Stomach (tissue), 9 donors: Measurements from ENCODE around the gene MCL1. TPM values are rescaled to one million over a fixed set of nuclear protein-coding genes. Genes with fewer than 3 reads are reported as not detected.
A peak's percentile ranks its signal among the peaks of the same experiment; 100 is the strongest.

Source experiments
- DNase-seq, 2 donors: peaks; one replicate each; pipeline versions ENCODE4 v3.0.0 to v3.0.0-alpha.2; 2013 to 2019
- H3K27ac ChIP-seq, 5 donors: fragments of 200-600 bp in 4 of 5; sonication (generic) in 4 of 5; one replicate each; pipeline ENCODE4 v1.5.1; 2013 to 2019; ENCODE audit warnings: mild to moderate bottlenecking in 1 of 5, moderate library complexity in 1 of 5
- H3K27me3 ChIP-seq, 3 donors: fragments of 200-600 bp; sonication (generic); one replicate each; pipeline ENCODE4 v1.5.1; 2017 to 2019; ENCODE audit warnings: mixed run types in 1 of 3
- H3K36me3 ChIP-seq, 4 donors: fragments of 200-600 bp; sonication (generic); 1 replicate in 3 of 4; 2 replicates in 1 of 4; pipeline ENCODE4 v1.5.1; 2016 to 2019
- H3K4me1 ChIP-seq, 4 donors: fragments of 200-600 bp; sonication (generic); one replicate each; pipeline ENCODE4 v1.5.1; 2016 to 2019
- H3K4me3 ChIP-seq, 4 donors: fragments of 200-600 bp; sonication (generic) in 3 of 4; one replicate each; pipeline ENCODE4 v1.5.1; 2016 to 2019; ENCODE audit warnings: mild to moderate bottlenecking in 1 of 4
- H3K9me3 ChIP-seq, 4 donors: fragments of 200-600 bp; sonication (generic); one replicate each; pipeline ENCODE4 v1.5.1; 2016 to 2019
- CTCF ChIP-seq, 7 experiments: fragments of 450-650 bp in 4 of 7; fragments of 200-600 bp in 3 of 7; sonication (generic) in 3 of 7; IDR thresholded peaks; one replicate each; pipeline ENCODE4 v1.5.1; 2016 to 2019; ENCODE audit warnings: antibody characterized with exemption in 7 of 7, control low read depth in 2 of 7, mild to moderate bottlenecking in 1 of 7
- EP300 ChIP-seq: sonication (generic); formaldehyde crosslinking; IDR thresholded peaks from one replicate; pipeline ENCODE4 v1.6.1; 2017; ENCODE audit warnings: antibody characterized with exemption
- POLR2A ChIP-seq, 4 donors: fragments of 450-650 bp; IDR thresholded peaks; one replicate each; pipeline ENCODE4 v1.6.1; 2016; ENCODE audit warnings: antibody characterized with exemption in 4 of 4, control low read depth in 2 of 4, mild to moderate bottlenecking in 1 of 4, moderate library complexity in 1 of 4
- WGBS, 5 donors: extraction: QIAGEN DNeasy Blood & Tissue Kit in 3 of 5; methylation state at CpG; one replicate each; pipeline versions ENCODE4 v1.1.5 to v1.1.7; 2013 to 2018; 5-methylcytosine and 5-hydroxymethylcytosine counted together
- intact Hi-C: fragments of 100-400 bp; cut with DNase I; formaldehyde crosslinking; loops from one replicate; pipeline ENCODE4 v1.15.1; 2023; ENCODE audit warnings: low total_unique reads
- polyA plus RNA-seq, 3 donors: library from polyadenylated mRNA; stranded (reverse); fragments of 200-250 nt; gene quantifications; one replicate each; pipeline ENCODE4 v1.2.3, GENCODE V29; 2013
- small RNA-seq, 4 donors: library from RNA; depleted of rRNA; stranded (forward); fragments of <200 nt; gene quantifications; one replicate each; pipeline ENCODE3, GENCODE V24; 2016
- total RNA-seq, 5 donors: library from RNA; depleted of rRNA; stranded (reverse); fragments of >200 nt; gene quantifications; one replicate each; pipeline versions ENCODE4 v1.1.0 to v1.2.3, GENCODE V29; 2014 to 2016
- donor health status: healthy with polysubstance abuse.
- donor health status: Bipolar disorder and iron deficiency.
- donor health status: healthy.

MCL1 gene
- total and polyA plus RNA-seq, 8 donors, result 77.7 to 330 (median 121) TPM

DNA sequence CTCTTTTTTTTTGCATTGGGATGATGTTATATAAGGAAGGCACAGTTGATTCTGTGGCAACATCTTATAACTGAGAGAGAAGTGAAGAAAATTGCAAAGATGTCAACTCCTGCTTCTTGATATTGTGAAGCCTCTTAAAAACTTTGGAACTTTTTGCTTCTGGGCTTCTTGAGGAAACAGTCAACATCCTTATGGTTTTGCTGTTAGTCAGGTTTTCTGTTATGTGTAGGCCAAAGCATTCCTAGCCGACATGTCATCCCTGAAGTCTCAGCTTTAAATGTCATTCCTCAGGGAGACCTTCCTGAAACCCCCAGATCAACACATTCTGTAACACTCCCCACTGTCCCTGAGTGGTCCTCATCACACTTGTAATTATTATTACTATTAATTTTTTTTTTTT lies 51.2 kb downstream of the MCL1 start:
- no peaks in the 10 kb centered on the region for H3K36me3 ChIP-seq
- TF ChIP-seq CTCF (IDR thresholded peaks at IDR 0.05), result no peak

GRCh38 chr1:150525348-150525747 lies 54.1 kb downstream of the MCL1 start:
- TF ChIP-seq POLR2A (IDR thresholded peaks at IDR 0.05), result no peak
- TF ChIP-seq EP300, result no peak
- no peak for TF ChIP-seq CTCF (IDR thresholded peaks at IDR 0.05)
- Histone ChIP-seq H3K4me3 (no peak overlapping the region), H3K36me3 (no peaks in the 10 kb centered on the region), H3K9me3 (no peaks in the 10 kb centered on the region), H3K27ac (no peak overlapping the region), H3K27me3 (no peaks in the 10 kb centered on the region), H3K4me1 (peaks cover 4 to 17% (median 12%) of the 10 kb centered on the region in 4 donors)
- whole genome bisulfite sequencing, 5 donors, result 87 to 92% (median 88%) methylated on average over 3 of the region's 3 CpGs
- DNase-seq, result no peak
- intact Hi-C loops, result no loop called here

More for the DNA sequence above, 51.2 kb downstream of the MCL1 start:
- Histone ChIP-seq H3K4me3 (no peak overlapping the region), H3K9me3 (no peaks in the 10 kb centered on the region), H3K4me1 (peaks cover 4 to 37% (median 28%) of the 10 kb centered on the region in 4 donors), H3K27ac (peak overlapping the region in 4 of 5 donors; percentile 64 to 88 (median 78)), H3K27me3 (no peaks in the 10 kb centered on the region)
- 50 to 88% (median 68%) methylated on average over 1 of the region's 1 CpG for WGBS, 5 donors
- intact Hi-C loops, result no loop called here
- no peak for DNase-seq

Small RNA genes lying within 50 kb of the gene (small RNA-seq; reads per million reads assigned to genes)
- gene MIR4257 (0 reads per million in 4 donors), gene RF00015 (0 reads per million in 4 donors), gene RF00561 (0 to 0.10 (median 0) reads per million in 4 donors), gene RN7SL473P (0 to 0.08 (median 0) reads per million in 4 donors), gene RN7SL600P (0 to 0.10 (median 0) reads per million in 4 donors)

Other genes starting within 250 kb of the MCL1 start
- gene RPRD2, start 215.5 kb downstream of the MCL1 start, total RNA-seq, result 10 to 100 TPM in 4 of 5 donors, 1 to 10 TPM in 1; 8.1 to 41.4 (median 20.9) TPM
- gene RPRD2, start 215.5 kb downstream of the MCL1 start, polyA plus RNA-seq, result 1 to 10 TPM; 4.5 to 5.2 (median 4.6) TPM
- 10 to 100 TPM in 2 of 5 donors, 1 to 10 TPM in 3; 3.5 to 46.2 (median 5.8) TPM for gene TARS2, start 92.2 kb downstream of the MCL1 start, total RNA-seq
- gene TARS2, start 92.2 kb downstream of the MCL1 start, polyA plus RNA-seq, result 10 to 100 TPM in 2 of 3 donors, 1 to 10 TPM in 1; 9.6 to 14.8 (median 12.4) TPM
- gene ECM1, start 71.5 kb downstream of the MCL1 start, total RNA-seq, result 10 to 100 TPM in 2 of 5 donors, 1 to 10 TPM in 3; 1.7 to 29.3 (median 6.5) TPM
- 100 to 1,000 TPM in 1 of 3 donors, 1 to 10 TPM in 2; 3.1 to 345 (median 6.8) TPM for gene ECM1, start 71.5 kb downstream of the MCL1 start, polyA plus RNA-seq
- gene FALEC, start 63.9 kb downstream of the MCL1 start, total RNA-seq, result not detected
- gene FALEC, start 63.9 kb downstream of the MCL1 start, polyA plus RNA-seq, result under 1 TPM in 1 of 3 donors, not detected in 2; 0.93 TPM
- 10 to 100 TPM in 3 of 5 donors, 1 to 10 TPM in 2; 4.9 to 32.3 (median 11.7) TPM for gene ADAMTSL4, start 30.2 kb downstream of the MCL1 start, total RNA-seq
- 10 to 100 TPM in 1 of 3 donors, 1 to 10 TPM in 2; 7.5 to 54.2 (median 8.7) TPM for gene ADAMTSL4, start 30.2 kb downstream of the MCL1 start, polyA plus RNA-seq
- 100 to 1,000 TPM; 106 to 349 (median 133) TPM for gene ENSA, start 50.0 kb upstream of the MCL1 start, total RNA-seq
- gene ENSA, start 50.0 kb upstream of the MCL1 start, polyA plus RNA-seq, result 100 to 1,000 TPM; 119 to 207 (median 150) TPM
- gene GOLPH3L, start 117.5 kb upstream of the MCL1 start, total RNA-seq, result 10 to 100 TPM; 13.4 to 33.4 (median 16.8) TPM
- gene GOLPH3L, start 117.5 kb upstream of the MCL1 start, polyA plus RNA-seq, result 10 to 100 TPM; 13.2 to 30.9 (median 18.6) TPM
- gene HORMAD1, start 141.3 kb upstream of the MCL1 start, total RNA-seq, result 10 to 100 TPM in 1 of 5 donors, under 1 TPM in 1, not detected in 3; 0.55 to 37.1 TPM
- under 1 TPM in 1 of 3 donors, not detected in 2; 0.13 TPM for gene HORMAD1, start 141.3 kb upstream of the MCL1 start, polyA plus RNA-seq
- 100 to 1,000 TPM in 2 of 5 donors, 10 to 100 TPM in 2, 1 to 10 TPM in 1; 5.8 to 194 (median 54.8) TPM for gene CTSS, start 186.2 kb upstream of the MCL1 start, total RNA-seq
- gene CTSS, start 186.2 kb upstream of the MCL1 start, polyA plus RNA-seq, result 10 to 100 TPM; 16.2 to 39.9 (median 17.7) TPM
- gene CTSK, start 228.7 kb upstream of the MCL1 start, total RNA-seq, result 10 to 100 TPM in 3 of 5 donors, 1 to 10 TPM in 2; 7.6 to 49.8 (median 12.2) TPM
- 10 to 100 TPM; 12.5 to 17.3 (median 14.8) TPM for gene CTSK, start 228.7 kb upstream of the MCL1 start, polyA plus RNA-seq